Measurements from ENCODE around the gene NR2F2.

DNA sequence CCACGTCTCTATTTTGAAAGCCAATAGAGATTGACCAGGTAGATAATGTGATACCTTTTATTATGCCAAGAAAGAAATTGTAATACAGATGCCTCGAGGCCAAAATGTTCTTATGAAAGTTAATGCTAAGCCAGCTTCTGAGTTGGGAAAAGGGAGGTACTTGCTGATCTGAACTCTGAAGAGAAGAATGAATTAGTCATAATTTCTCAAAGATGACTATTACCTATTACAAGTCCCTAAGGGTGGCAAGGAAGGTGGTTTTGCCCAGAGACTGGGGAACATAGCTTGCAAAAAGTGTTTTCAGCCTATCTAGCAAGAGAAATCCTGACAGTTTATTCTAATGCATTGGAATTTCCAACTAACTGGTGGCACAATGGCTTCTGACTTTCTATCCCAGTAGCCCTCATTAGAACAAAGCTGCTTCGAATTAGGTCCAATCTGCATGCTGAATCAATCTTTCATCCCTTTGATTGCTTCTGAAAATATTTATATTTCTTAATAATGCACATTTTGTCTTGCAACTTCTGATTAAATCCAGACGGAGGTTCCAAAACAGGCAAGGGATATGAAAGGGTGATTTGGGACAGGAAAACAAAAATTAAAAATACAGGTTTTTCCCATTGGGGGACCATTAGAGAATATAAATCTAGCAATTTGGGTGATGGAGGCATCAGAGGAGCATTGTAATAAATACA, 17.7 kb upstream of the NR2F2 start:
- TF ChIP-seq POLR2A (IDR thresholded peaks at IDR 0.05) = no peak
- TF ChIP-seq, protein P1, sequence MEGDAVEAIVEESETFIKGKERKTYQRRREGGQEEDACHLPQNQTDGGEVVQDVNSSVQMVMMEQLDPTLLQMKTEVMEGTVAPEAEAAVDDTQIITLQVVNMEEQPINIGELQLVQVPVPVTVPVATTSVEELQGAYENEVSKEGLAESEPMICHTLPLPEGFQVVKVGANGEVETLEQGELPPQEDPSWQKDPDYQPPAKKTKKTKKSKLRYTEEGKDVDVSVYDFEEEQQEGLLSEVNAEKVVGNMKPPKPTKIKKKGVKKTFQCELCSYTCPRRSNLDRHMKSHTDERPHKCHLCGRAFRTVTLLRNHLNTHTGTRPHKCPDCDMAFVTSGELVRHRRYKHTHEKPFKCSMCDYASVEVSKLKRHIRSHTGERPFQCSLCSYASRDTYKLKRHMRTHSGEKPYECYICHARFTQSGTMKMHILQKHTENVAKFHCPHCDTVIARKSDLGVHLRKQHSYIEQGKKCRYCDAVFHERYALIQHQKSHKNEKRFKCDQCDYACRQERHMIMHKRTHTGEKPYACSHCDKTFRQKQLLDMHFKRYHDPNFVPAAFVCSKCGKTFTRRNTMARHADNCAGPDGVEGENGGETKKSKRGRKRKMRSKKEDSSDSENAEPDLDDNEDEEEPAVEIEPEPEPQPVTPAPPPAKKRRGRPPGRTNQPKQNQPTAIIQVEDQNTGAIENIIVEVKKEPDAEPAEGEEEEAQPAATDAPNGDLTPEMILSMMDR (IDR thresholded peaks at IDR 0.05 in 4 of 5, conservative IDR thresholded peaks at IDR 0.05 in 1 of 5) = no peak
